ENCODE data around the gene NCK2. TPM values are rescaled to one million over a fixed set of nuclear protein-coding genes. Genes with fewer than 3 reads are reported as not detected.

Gene NCK2
- total RNA-seq, 4 donors from 2014 or later: 46.0 to 62.6 (median 55.3) TPM

DNA sequence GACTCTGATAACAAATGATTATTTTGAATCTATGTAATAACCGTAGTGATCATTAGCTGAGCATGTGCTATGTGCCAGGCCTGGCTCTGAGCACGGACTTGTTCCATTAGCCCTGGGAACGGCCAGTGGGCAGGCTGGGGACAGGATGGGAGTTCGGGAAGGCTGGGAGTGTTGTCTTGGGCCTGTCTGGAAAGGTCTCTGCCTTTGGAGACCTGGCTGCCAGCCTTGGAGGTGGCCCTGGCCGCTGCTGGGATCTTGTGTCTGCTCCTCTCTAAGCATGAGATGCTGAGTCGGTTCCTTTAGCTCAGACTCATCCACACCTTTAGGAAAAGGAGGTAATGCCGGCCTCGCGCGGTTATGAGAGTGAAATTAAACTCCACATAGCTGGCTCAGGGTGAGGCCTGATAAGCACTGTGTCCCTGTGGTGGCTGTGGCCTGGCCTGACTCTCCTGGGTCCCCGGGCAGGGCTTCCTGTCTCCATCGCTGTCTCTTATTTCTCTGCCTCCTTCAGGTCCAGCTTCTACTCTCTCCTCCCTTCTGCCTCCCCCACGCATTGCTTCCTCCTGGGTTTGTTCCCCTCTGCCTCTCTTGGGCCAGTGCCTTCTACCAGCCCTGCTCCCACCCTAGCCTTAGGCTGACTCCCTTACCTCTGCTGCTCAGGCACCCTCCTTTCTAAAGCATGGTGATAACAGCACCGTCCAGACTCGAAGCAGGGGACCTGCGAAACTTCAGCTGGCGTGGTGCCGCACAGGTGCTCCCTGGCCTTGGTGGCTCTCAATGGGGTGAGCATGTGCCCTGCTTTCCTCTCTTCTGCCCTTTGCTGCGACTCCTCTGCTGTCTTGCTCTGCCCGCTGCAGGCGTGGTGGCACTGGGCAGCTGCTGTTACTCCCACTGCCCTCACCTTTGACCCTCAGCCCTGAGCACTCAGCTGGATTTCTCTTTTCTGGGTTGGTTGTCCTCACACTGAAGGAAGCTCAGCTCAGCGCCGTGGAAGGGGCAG lies 41.8 kb downstream of the NCK2 start:
- no peak for TF ChIP-seq POLR2A (IDR thresholded peaks at IDR 0.05)
- TF ChIP-seq, protein P1, sequence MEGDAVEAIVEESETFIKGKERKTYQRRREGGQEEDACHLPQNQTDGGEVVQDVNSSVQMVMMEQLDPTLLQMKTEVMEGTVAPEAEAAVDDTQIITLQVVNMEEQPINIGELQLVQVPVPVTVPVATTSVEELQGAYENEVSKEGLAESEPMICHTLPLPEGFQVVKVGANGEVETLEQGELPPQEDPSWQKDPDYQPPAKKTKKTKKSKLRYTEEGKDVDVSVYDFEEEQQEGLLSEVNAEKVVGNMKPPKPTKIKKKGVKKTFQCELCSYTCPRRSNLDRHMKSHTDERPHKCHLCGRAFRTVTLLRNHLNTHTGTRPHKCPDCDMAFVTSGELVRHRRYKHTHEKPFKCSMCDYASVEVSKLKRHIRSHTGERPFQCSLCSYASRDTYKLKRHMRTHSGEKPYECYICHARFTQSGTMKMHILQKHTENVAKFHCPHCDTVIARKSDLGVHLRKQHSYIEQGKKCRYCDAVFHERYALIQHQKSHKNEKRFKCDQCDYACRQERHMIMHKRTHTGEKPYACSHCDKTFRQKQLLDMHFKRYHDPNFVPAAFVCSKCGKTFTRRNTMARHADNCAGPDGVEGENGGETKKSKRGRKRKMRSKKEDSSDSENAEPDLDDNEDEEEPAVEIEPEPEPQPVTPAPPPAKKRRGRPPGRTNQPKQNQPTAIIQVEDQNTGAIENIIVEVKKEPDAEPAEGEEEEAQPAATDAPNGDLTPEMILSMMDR (IDR thresholded peaks at IDR 0.05): no peak
- 90 to 92% methylated on average over 23 of the region's 23 CpGs for WGBS, 2 donors
- no peaks in the 10 kb centered on the region for H3K36me3 ChIP-seq
- no peaks in the 10 kb centered on the region for H3K27me3 ChIP-seq
- H3K27ac ChIP-seq: no peak overlapping the region
- peaks cover 37 to 55% of the 10 kb centered on the region in 2 donors for H3K4me1 ChIP-seq
- no peak for DNase-seq
- H3K4me3 ChIP-seq (replicated peaks in 1 of 3): no peak overlapping the region
- intact Hi-C loops (cut with DNase I): no loop called here
- no peaks in the 10 kb centered on the region for H3K9me3 ChIP-seq

DNA sequence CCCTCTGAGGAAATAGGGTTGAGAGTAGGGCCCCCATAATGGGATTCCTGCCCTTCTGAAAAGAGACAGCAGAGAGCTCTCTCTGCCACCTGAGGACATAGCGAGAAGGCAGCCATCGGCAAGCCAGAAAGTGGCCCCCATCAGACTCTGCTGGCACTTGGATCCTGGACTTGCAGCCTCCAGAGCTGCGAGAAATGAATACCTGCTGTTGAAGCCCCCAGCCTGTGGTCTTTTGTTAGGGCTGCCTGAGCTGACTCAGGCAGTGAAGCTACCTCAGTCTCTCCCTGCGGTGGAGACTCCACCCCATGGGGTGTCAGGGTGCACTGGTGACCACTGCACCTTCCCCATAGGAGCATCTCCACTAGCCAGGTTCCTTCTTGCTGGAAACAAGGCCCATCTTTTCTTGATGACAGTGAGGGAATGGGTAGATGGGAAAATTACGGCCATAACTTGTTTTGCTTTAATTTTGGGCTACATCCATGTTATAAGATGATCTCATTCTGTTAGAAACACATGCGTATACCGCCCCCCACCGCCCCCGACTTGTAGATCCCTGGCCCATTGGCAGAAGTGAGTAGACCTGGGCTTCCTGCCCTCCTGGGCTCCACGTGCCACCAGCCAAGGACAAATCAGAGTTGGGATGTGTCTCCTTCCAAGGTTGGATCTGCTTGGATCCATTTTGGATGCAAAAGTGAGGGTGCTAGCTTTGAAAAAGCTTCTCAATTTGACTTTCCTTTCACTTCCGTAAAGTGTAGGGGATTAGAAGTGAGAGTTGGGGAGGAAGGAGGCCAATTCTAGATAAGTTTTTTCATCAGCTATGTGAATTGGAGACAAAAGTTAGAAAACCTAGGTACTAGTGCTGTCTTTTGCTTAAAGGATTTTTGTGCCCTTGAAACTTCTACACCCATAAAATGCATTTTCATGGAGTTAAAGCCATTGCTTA lies 42.9 kb downstream of the NCK2 start:
- Histone ChIP-seq H3K9me3 (no peaks in the 10 kb centered on the region), H3K27me3 (no peaks in the 10 kb centered on the region), H3K27ac (no peak overlapping the region), H3K4me3 (replicated peaks in 1 of 3) (no peak overlapping the region), H3K4me1 (peaks cover 29 to 46% of the 10 kb centered on the region in 2 donors), H3K36me3 (no peaks in the 10 kb centered on the region)
- TF ChIP-seq, protein P1 (IDR thresholded peaks at IDR 0.05): no peak
- TF ChIP-seq POLR2A (IDR thresholded peaks at IDR 0.05): no peak
- 85 to 94% methylated on average over 9 to 11 of the region's 11 CpGs for WGBS, 2 donors
- intact Hi-C loops (cut with DNase I): no loop called here
- DNase-seq: no peak

DNA sequence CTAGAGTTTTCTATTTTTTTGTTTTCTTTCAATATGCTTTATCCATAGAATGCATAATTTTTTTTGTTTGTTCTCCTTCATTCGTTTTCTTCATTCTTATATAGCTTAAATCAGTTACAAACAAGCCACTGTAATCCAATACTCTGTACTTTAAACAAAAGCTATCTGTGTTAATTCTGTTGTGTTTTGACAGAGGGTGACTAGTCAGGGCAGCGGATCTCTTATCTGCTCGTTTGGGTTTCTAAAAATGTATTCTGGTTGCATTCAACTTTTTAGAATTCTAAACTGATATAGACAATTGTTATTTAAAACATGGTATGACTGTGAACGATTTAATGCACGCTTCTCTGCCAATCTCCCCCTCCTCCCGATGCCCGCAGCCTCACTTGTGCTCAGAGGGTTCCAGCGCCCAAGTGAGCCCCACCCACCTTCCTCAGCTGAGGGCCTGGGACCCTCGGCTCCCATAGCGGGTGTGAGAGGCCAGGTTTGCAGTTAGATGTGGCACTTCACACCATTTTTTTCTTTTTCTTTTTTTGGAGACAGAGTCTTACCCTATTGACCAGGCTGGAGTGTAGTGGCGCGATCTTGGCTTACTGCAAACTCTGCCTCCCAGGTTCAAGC lies 44.1 kb downstream of the NCK2 start:
- TF ChIP-seq, protein P1 (IDR thresholded peaks at IDR 0.05): no peak
- no peak for TF ChIP-seq POLR2A (IDR thresholded peaks at IDR 0.05)
- WGBS, 2 donors: 75 to 83% methylated on average over 12 of the region's 12 CpGs
- Histone ChIP-seq H3K9me3 (no peaks in the 10 kb centered on the region), H3K4me3 (replicated peaks in 1 of 3) (no peak overlapping the region), H3K4me1 (peaks cover 24 to 36% of the 10 kb centered on the region in 2 donors), H3K27ac (no peak overlapping the region), H3K27me3 (no peaks in the 10 kb centered on the region), H3K36me3 (no peaks in the 10 kb centered on the region)
- DNase-seq: no peak
- intact Hi-C loops (cut with DNase I): no loop called here

DNA sequence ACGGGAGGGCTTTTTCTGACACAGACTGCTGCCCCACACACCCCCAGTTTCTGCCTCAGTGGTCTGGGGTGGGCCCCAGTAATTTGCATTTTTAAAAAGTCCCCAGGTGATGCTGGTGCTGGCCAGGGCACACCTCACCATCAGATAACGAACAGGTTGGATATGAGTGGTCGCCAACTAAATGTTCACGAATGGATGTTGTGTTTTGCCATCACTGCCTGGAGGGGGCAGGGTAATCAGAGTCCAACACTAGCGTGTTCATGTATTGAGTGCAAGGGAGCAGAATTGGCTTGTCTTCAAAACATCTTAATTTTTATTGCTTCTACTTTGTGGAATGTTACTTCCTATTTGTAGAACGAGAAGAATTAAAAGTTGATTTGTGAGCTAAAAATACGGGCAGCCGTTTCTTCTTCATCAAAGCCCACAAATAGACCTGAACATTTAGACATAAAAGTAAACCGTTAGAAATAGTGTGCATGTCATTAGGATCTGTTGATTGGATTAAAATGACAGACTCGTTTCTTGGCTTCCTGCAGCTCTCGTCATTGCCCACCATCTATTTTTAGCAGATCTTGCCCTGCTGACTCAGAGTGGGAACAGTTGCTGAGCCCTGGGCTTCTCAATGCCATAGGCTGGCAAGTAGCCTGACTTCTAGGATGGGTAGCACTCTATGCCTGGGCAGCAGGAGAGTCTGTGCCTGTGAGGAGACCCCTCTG lies 45.2 kb downstream of the NCK2 start:
- peaks cover 24 to 33% of the 10 kb centered on the region in 2 donors for H3K4me1 ChIP-seq
- TF ChIP-seq, protein P1 (IDR thresholded peaks at IDR 0.05): no peak
- no peak for TF ChIP-seq POLR2A (IDR thresholded peaks at IDR 0.05)

More for the DNA sequence above, 45.2 kb downstream of the NCK2 start:
- no peak overlapping the region for H3K4me3 ChIP-seq (replicated peaks in 1 of 3)
- H3K9me3 ChIP-seq: no peaks in the 10 kb centered on the region
- H3K27ac ChIP-seq: peak overlapping the region in 1 of 3 donors; percentile 18
- 69 to 78% methylated on average over 11 of the region's 11 CpGs for WGBS, 2 donors
- H3K36me3 ChIP-seq: no peaks in the 10 kb centered on the region
- H3K27me3 ChIP-seq: no peaks in the 10 kb centered on the region
- no peak for DNase-seq
- intact Hi-C loops (cut with DNase I): no loop called here

Measured in thyroid gland (tissue), 4 donors.